Bronchial epithelial cell (primary cell): ENCODE measurements around the gene CUL7. TPM values are rescaled to one million over a fixed set of nuclear protein-coding genes. Genes with fewer than 3 reads are reported as not detected.

Experiments
- DNase-seq: peaks from one replicate; pipeline ENCODE4 v3.0.0-alpha.2; 2010; ENCODE audit warnings: low read depth
- FAIRE-seq: peaks from 2 replicates; lab custom pipeline; 2011; peaks lifted over from hg19 to GRCh38; lab: Jason Lieb, UNC
- H3K27me3 ChIP-seq: 2 replicates; pipeline ENCODE4 v1.5.1; 2011; ENCODE audit warnings: low read length; ENCODE audit not compliant: control insufficient read depth, insufficient read depth
- H3K36me3 ChIP-seq: 2 replicates; pipeline ENCODE4 v1.5.1; 2011; ENCODE audit warnings: low read length; ENCODE audit not compliant: control insufficient read depth, insufficient read depth
- H3K4me3 ChIP-seq: 2 replicates; pipeline ENCODE4 v1.5.1; 2011; ENCODE audit warnings: mild to moderate bottlenecking, low read depth, low read length, control low read depth
- total RNA-seq: library from RNA; depleted of rRNA; stranded (reverse); fragments of >200 nt; gene quantifications from 2 replicates; pipeline ENCODE4 v1.2.1, GENCODE V29; 2014
- TF ChIP-seq, protein P1 (sequence below): IDR thresholded peaks from 2 replicates; pipeline ENCODE4 v1.5.1; 2011; ENCODE audit warnings: mild to moderate bottlenecking, moderate library complexity, low read length, control low read depth, inconsistent platforms; ENCODE audit not compliant: insufficient read depth, severe bottlenecking

The CUL7 gene
- total RNA-seq, 1 donor from 2014 or later: 20.5 TPM

DNA sequence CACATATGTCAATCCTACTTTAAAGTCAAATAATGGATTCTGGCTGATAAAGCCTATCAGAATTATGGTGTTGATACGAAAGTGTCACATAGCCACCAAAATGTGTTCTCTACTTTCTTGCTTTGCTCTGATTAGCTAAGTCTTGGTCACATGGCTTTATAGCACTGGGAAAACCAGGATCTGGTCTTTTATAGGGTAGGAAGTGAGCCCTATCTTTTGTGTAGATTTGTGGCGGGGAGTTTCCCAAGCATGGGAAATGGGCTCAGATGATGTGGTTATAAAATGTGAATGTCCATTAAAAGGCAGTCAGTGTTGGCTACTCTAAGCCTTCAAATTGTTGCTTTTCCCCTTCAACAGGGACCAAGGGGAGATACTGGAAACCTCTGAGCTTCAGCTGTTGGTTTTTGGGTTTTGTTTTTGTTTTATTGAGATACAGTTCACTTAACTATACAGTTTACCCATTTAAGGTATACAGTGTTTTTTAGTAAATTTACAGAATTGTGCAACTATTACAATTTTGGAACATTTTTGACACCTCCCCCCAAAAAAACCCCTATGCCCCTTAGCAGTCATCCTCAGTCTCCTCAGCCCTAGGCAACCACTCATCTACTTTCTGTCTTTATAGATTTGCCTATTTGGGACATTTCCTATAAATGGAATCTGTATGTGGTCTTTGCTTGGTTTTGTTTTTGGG is 20.0 kb downstream of the CUL7 start:
- peaks cover 18% of the 10 kb centered on the region for H3K36me3 ChIP-seq
- FAIRE-seq: no peak

DNA sequence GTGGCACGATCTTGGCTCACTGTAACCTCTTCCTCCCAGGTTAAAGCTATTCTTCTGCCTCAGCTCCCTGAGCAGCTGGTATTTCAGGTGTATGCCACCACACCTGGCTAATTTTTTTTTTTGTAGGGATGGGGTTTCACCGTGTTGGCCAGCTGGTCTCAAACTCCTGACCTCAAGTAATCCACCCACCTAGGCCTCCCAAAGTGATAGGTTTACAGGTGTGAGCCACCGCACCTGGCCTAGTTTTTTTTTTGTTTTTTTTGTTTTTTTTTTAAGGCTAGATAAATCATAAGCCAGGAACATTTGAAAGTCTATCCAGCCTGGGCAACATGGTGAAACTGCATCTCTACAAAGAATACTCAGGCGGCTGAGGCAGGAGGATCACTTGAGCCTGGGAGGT is 21.3 kb downstream of the CUL7 start:
- Histone ChIP-seq H3K4me3 (no peak overlapping the region), H3K36me3 (peaks cover 18% of the 10 kb centered on the region), H3K27me3 (no peaks in the 10 kb centered on the region)
- DNase-seq (no peak), FAIRE-seq (no peak)
- TF ChIP-seq, protein P1, sequence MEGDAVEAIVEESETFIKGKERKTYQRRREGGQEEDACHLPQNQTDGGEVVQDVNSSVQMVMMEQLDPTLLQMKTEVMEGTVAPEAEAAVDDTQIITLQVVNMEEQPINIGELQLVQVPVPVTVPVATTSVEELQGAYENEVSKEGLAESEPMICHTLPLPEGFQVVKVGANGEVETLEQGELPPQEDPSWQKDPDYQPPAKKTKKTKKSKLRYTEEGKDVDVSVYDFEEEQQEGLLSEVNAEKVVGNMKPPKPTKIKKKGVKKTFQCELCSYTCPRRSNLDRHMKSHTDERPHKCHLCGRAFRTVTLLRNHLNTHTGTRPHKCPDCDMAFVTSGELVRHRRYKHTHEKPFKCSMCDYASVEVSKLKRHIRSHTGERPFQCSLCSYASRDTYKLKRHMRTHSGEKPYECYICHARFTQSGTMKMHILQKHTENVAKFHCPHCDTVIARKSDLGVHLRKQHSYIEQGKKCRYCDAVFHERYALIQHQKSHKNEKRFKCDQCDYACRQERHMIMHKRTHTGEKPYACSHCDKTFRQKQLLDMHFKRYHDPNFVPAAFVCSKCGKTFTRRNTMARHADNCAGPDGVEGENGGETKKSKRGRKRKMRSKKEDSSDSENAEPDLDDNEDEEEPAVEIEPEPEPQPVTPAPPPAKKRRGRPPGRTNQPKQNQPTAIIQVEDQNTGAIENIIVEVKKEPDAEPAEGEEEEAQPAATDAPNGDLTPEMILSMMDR: no peak

More for the DNA sequence above, 20.0 kb downstream of the CUL7 start:
- TF ChIP-seq, protein P1: no peak
- DNase-seq: no peak
- no peaks in the 10 kb centered on the region for H3K27me3 ChIP-seq
- H3K4me3 ChIP-seq: no peak overlapping the region

DNA sequence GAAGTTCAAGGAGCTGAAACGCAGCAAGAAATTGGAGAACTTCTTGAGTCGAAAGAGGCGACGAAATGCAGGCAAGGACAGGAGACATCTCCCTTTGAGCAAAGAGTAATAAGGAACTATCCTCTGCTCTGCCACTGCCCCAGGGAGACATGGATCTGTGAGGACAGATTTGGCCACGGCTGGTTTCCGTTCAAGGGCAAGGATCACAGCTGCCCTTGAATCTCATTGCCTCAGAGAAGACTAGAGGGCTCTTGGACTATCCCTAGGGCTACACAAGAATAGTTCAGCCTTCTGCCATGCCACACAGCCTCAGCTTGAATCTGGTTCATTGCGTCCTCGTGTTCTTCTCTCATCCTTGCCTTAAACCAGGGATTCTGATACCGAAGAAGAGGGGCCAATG is 24.5 kb downstream of the CUL7 start:
- Histone ChIP-seq H3K27me3 (no peaks in the 10 kb centered on the region), H3K36me3 (peaks cover 33% of the 10 kb centered on the region), H3K4me3 (no peak overlapping the region)
- FAIRE-seq (no peak), DNase-seq (no peak)
- TF ChIP-seq, protein P1: no peak

DNA sequence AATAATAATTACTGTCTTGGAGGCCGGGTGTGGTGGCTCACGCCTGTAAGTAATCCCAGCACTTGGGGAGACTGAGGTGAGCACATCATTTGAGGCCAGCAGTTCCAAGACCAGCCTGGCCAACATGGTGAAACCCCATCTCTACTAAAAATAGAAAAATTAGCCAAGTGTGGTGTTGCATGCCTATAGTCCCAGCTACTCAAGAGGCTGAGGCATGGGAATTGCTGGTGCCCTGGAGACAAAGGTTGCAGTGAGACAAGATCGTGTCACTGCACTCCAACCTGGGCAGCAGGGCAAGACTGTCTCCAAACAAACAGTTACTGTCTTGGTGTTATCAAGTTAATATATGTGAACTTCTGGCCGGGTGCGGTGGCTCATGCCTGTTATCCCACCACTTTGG is 27.3 kb downstream of the CUL7 start:
- Histone ChIP-seq H3K36me3 (peaks cover 33% of the 10 kb centered on the region), H3K4me3 (no peak overlapping the region), H3K27me3 (no peaks in the 10 kb centered on the region)
- TF ChIP-seq, protein P1: no peak
- DNase-seq (no peak), FAIRE-seq (no peak)

DNA sequence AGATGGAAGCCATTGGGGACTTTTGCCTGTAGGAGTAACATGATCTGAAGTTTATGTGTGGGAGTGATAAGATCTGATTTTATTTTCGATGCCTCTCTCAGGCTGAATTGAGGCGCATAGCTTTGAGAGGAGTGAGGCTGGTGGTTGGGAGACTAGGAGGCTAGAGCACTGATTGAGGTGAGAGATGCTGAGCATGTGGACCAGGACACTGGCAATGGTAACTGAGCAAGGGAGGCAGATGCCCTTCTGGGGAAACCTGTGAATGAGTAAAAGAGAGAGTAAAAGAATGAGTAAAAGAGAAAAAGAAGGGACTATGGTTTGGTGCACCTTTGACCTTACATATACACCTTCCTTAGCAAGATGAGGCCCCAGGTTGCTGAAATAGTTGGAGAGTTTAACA is 29.2 kb downstream of the CUL7 start:
- TF ChIP-seq, protein P1: no peak
- FAIRE-seq (no peak), DNase-seq (no peak)
- peaks cover 31% of the 10 kb centered on the region for H3K36me3 ChIP-seq
- H3K4me3 ChIP-seq: no peak overlapping the region
- H3K27me3 ChIP-seq: no peaks in the 10 kb centered on the region
